GM19467 (cell line): ENCODE data around the gene NADK2.
A peak's percentile ranks its signal among the peaks of the same experiment; 100 is the strongest.

Experiments used
- ATAC-seq: cut with Tn5 transposase; IDR thresholded peaks from one replicate; pipeline ENCODE4 v1.9.1; 2021; ENCODE audit warnings: mild to moderate bottlenecking, moderate library complexity; ENCODE audit not compliant: unreplicated experiment

NADK2 gene

DNA sequence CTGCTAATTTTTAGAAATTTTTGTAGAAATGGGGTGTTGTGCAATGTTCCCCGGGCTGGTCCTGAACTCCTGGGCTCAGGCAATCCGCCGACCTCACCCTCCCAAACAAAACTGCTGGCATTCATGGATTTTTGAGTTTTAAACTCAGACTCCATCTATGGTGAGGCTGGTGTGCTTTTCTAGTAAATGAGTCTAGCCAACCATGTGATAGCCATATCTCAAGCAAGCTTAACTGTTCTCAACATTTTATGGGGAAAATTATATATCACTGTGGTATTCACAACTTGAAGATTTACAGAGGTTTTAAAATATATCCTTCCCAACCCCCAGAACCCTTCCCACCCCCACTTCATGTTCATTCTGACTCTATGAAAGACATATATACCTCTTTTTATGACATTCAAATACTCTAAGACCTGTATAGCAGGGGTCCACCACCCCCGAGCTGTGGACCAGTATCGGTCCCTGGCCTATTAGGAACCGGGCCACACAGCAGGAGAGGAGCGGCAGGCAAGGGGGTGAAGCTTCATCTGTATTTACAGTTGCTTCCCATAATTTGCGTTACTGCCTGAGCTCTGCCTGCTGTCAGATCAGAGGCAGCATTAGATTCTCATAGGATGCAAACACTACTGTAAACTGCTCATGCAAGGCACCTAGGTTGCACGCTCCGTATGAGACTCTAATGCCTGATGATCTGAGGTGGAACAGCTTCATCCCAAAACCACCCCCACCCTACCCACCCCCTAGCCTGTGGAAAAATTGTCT lies 4.5 kb upstream of the NADK2 start:
- no peak for ATAC-seq

DNA sequence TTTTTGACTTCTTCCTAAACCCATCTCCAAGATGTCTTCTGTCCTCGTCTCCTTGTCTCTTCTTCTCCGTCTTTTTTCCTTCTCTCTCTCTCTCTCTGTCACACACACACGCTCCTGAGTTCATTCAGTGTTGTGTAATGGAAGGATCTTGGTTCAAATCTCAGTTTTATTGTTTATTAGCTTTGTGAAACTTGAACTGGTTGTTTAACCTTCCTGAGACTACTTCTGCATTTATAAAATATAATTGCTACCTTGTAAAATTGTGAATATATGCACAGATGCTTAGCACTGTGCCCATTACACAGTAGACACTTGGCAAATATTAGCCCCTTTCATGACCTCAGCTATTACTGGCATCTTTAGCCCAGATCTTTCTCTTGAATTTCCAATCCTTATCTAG lies 2.4 kb upstream of the NADK2 start:
- no peak for ATAC-seq

DNA sequence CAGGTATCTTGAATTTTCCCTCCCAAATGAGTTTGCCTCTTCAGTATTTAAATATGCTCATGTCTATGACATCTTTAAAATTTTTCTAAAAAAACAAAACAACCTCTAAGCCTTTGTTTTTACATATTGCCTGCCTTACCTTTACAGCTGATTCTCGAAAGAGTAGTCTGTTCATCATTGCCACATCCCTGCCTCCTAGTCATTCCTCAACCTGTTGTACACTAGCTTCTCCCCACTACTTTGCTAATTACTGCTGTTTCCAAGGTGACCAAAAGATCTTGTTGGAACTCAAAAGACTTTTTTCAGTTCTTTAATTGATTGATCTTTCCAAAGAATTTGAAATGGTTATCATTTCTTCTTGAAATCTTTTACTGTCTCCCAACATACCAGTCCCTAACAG lies 1.9 kb upstream of the NADK2 start:
- no peak for ATAC-seq

DNA sequence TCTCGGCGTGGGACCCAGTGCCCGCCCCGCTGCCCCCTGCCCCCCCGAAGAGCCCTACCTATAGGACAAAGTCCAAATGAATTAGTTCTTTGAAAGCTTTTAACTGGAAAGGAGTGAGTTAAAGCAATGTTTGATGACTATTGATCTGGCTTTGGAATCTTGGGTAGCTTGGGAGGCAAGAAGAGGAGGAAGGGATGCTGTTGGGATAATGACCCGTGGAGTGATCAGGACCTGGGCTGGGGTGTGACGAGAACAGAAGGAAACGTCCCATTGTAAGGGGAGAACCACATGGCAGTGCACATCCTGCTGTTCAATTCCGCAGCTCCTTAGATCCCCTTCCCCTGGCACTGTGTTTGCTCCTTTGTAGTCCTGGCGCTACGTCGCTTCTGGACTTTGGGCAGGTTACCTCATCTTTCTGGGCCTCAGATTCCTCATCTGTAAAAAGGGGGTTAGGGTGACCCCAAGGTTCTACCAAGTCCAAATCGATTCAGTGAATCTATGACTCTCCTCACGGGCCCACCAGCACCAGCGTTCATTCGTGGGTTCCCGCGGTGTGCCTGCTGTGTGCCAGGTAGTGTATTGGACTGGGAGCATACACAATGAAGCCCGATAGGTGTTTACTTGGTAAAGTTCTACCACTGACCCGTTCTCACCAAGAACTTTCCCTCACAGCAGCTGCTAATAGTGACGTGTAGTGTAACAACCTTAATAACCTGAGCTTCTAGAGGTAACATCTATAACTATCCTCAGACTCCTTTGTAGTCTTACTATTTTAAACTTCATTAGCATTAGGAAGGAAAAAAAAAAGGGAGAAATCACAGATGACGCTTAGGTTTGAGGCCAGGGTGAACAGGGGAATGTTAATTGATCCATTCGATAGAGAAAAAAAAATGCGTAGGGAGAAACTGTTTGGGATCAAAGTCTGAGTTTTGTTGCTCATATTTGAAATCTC lies 1.1 kb upstream of the NADK2 start:
- ATAC-seq, result no peak

DNA sequence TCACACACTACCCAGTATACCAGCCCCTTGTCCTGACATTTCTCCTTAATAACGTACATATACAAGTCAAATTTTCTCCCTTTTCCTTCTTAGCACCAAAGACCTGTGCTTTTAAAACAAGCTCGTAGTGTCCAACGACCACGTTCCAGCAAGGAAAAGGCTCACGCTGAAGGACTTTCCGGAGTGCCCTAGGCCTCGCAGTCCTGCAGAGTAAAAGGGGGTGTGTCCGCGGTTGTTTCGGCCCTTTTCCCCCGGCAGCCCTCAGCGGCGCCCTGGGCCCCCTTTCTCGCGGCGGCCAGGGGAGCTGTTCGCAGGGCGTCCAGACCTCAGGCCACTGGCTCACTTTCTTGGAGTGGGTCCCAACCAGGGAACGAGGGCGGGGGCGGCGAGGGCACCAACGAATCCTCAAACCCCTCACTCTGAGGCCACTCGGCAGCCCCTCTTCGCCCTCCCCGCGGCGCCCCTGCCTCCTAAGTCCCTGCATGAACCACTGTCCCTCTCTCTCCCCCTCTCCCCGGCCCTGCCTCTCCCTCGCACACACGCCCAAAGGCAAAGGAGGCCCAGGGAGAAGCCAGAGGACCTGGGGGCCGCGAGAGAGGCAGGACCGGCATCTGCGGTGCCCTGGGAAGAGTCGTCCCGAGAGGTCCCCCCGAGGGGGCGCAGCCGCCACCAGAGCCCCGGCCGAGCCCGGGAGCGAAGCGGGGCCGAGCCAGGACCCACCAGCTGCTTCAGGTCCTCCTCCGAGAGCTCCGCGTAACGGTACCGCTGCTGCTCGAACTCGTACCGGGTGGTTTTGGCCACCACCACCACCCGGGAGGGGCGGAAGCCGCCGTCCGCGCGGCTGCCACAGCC lies 720 bp downstream of the NADK2 start:
- peak; percentile 9 for ATAC-seq

DNA sequence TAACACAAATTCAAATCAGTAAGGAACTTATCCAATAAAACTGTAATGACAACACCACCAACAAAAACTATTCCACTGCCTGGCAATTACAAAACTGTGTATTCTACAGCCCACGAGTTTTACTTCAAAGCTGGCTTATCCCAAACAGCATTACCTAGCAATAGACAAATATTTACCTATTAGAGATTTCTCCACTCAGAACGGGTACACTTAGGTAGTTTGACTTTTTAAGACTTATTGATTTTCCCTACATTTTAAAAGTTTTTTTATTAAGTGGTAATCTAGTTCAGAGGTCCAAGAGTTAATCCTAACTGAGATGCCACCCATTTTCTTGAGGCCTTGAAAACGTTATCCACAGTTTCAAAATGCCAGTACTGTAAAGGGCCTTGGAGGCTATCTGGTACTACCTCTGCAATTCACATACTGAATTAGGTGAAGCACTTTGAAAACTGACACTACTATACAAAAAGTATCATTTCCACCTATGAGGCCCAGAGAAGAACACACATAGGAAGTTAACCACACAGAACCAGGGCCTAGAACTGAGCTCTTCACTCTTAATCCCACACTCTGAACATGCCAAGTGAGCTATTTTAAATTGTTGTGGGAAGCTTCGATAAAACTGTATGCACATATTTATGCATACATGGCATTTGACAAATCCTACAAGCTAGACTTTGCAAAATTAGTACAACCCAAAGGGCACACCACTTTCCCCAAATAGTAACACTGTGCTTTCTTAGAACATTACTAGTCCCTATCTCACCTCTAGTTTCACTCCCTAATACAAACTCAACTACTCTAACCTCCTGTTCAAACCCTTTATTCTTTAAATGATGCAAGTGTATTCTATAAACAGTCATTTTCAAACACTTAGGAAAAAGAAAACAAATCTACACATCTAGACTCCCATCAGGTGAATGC lies 2.1 kb downstream of the NADK2 start:
- ATAC-seq, result no peak

DNA sequence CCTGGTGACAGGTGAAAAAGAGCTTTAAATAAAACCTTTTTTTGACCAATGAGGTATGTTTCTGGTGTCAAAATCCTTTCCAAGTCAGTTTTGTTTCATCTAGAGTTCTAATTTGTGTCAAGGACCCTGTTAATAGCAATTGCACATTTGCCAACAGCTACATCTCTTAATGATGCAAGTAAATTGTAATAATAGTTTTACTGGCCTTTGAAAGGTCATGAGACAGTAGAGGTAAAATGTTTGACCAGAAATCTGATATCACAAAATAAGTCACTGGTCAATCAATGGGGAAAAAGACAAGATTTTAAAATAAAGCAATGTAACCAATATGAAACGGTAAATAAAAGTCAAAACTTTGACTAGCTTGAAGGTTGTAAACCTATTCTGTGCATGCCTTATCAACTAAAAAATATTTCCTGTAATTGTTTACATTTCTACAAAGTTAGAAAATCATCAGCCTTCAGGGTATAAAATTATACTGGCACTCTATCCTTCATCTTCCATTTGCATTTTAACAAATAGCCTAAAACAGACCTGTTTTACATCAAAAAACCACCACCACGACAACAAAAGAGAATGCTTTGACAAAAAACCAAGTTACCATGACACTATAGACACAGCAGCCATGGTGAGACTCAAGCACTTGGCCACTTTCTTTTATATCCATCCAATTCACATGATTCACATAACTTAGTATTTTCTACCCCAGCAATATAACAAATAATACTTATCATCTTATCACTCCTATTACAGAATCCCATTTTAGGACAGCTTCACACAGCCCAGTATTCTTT lies 3.0 kb downstream of the NADK2 start:
- no peak for ATAC-seq

DNA sequence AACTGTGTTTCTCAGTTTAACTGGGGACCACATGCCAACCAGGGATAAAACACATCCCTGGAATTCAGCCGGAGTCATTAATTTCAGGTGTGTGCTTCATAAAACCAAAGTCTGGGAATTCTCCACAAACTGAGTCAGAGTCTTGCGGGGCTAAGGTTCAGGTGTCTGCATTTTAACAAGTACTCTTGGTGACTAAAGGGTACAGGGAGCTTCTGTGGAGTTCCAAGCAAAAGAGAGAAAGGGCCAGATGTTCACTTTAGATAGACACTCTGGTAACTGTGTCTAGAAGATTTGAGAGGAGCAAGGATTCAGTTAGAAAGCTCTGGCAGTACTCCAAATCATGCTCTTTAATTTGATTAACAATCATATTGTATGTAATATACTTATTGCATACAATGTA lies 4.0 kb downstream of the NADK2 start:
- no peak for ATAC-seq

DNA sequence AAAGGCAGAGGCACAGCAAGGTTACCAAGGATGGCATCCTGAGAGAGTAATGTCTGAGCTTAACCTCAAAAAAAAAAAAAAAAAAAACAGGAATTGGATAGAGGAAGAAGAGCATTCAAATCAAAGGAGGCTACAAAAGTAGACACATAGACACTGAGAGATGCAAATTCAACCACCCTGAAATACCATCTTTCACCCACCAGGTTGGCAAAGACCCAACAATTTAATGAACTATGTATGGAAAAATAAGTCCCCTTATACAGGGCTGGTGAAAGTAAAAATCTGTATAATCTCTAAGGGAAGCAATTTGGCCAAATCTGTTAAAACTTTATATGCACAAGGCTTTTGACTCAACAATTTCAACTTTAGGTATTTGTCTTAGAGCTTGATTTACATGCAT lies 4.9 kb downstream of the NADK2 start:
- no peak for ATAC-seq

DNA sequence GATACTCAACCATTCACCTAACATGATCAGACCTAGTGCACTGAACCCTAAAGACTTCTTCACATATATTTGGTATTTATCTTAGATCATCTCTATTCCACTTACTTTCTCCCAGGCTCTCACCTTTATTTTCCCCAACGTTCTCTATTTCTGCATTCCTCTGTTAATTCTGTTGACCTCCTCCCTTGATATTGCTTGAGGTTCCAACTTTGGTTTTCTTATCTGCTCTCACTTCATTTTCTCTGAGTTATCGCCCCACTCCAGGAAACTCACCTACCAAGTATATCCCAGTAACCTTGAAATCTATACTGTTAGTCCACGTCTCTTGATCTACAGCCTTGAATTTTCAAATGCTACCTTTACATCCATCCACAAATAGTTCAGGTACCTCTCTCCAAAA lies 9.2 kb downstream of the NADK2 start:
- ATAC-seq, result no peak

DNA sequence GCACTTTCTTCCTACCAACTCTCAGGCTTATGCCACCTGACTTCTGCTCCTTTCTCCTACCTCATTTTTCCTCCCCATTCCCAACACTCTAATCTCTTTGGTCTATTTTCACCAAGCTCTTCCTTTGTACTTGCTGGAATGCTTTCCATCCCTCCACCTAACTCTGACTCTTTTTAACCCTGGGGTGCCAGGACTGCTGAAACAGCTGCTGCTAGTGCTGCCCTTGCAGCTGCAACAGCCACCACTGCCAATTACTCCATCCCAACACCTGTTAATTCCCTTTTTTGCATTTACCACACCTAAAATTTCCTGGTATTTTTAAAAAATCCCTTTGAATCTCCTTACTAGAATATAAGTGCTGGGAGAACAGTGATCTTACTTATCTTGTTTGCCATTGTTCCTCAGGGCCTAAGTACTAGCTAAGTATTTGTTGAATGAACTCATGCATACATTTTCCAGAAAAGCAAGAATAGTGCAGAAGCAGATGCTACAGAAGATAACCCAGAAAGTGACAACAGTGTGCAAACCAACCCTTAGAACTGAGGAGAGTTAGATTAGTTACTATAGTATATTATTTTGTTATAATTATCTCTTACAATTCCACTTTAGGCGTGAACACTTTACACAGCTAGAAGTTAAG lies 11.5 kb downstream of the NADK2 start:
- no peak for ATAC-seq

DNA sequence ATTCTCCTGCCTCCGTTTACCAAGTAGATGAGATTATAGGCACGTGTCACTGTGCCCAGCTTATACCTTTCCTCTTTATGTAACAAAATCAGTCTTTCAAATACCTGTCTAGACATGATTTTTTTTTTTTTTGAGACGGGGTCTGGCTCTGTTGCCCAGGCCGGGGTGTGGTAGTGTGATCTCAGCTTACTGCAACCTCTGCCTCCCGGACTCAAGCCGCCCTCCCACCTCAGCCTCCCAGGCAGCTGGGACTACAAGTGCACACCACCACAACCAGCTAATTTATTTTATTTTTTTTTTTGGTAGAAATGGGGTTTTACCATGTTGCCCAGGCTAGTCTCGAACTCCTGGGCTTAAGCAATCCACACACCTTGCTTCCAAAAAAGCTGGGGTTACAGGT lies 13.2 kb downstream of the NADK2 start:
- no peak for ATAC-seq

DNA sequence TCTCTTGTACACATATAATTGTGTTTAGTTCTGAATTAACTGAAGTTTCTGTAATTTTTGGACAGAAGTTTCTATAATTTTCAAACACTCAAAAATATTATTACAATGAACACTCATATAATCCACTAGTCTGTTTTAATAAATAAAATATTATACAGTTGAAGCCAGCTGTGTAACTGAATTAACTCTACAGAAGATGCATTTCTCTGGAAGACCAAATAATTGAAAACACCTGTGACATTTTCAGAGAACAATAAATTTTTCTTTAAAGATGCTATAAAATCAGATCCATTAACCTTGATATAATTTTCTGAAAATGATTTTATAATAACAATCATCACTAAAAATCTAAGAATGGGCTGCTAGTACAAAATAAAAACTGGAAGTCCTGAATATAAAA lies 14.7 kb downstream of the NADK2 start:
- ATAC-seq, result no peak

DNA sequence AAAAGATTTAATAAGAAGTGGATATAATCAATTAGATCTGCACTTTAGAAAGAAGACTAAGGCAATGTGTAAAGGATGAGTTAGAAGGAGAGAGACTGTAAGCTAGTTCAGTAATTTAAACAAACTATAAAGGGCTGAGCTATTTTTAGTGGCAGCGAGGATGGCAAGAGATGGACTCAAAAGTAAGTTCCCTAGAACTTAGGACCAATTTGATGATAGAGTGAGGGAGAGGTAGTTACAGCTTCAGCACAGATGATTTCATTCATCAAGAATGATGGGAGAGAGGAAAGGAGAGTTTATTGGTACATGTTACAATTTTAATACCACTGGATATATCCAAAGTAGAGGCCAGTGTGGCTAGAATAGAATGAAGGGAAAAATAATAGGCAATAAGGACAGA lies 19.1 kb downstream of the NADK2 start:
- ATAC-seq, result no peak

DNA sequence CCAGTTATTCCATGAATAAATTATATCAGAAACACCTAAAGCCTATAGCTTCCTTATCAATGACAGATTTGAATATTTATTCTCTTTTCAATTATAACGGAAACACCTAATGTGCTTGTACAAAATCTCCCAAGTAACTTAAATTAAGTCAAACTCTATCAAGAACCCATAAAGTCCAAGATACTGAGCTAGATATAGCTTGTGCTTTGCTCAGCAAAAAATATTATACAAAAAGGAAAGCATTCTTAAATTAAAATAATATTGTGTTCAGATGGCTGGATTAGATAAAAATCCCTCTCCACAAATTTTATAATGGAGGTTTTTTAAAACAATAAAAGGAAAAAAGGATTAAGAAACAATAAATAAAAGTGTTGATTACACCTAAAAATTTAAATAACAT lies 23.7 kb downstream of the NADK2 start:
- no peak for ATAC-seq

DNA sequence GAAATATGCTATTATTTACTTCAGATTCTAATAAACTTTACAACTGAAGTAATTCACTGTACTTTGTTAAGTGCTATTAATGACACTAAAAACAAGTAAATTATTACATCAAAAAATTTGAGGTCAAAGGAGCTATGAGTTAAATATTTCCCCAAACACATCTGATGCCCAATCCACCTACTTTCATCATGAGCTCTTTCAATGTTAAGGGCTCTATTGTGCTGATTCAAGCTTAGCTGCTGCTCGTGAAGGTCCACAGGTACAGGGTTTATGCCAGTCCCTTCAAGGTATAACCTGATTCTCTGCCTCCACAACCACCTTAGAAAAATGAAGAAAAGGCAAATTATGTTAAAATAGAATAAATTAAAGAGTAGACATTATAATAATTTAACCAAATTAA lies 24.2 kb downstream of the NADK2 start:
- ATAC-seq, result no peak

DNA sequence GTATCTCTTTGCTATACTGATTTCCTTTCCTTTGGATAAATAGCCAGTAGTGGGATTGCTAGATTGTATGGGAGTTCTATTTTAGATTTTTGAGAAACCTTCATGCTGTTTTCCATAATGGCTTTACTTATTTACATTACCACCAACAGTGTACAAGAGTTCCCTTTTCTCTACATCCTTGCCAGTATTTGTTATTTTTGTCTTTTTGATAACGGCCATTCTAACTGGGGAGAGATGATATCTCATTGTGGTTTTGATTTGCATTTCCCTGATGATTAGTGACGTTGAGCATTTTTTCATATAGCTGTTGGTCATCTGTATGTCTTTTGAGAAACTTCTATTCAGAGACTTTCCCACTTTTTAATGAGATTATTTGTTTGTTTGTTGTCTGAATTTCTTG lies 25.8 kb downstream of the NADK2 start:
- ATAC-seq, result no peak

DNA sequence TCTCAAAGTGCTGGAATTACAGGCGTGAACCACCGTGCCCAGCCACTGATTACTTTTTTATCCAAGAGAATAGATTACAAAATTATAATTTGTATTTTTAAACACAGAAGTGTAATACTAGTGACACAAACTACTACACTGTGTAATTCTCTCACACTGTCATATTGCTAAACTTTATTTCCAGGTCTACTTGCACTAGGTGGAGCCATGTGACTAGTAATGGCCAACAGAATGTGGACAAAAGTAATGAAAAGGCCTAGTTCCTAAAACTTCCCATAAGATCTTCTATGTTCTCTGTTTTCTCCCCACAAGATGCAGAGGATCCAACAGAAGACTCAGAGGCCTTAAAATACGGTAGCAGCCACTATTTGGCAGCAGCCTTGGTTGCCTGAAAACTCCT lies 27.3 kb downstream of the NADK2 start:
- no peak for ATAC-seq

DNA sequence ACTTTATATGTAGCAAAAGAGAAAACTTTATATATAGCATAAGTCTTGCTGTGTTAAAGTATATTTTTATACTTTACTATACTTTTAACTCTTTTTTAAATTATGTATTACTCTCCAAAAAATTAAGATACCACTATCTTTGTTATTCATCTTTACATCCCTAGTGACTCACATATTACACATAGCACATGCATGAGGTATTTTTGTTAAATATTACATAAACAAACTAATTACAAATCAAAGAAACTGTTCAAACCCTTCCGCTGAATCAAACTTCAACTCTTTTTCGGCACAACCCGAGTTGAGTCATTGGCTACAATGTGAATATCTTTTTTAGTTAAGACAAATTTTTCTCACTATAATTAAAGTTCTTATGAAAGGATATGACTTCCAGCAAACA lies 32.1 kb downstream of the NADK2 start:
- no peak for ATAC-seq
